Cerebellar cortex (tissue), 1 donor: ENCODE measurements around the gene N4BP2L2.

Source experiments
- DNase-seq: peaks from one replicate; pipeline ENCODE4 v3.0.0-alpha.2; 2015; ENCODE audit warnings: low spot score

N4BP2L2 gene

GRCh38 chr13:32426191-32426989 lies 112.2 kb downstream of the N4BP2L2 start:
- DNase-seq, result peak; percentile 50

- no peak for DNase-seq
Observed at GRCh38 chr13:32425158-32425557, 113.4 kb downstream of the N4BP2L2 start.

GRCh38 chr13:32423592-32423991 lies 115.0 kb downstream of the N4BP2L2 start:
- no peak for DNase-seq

- no peak for DNase-seq
Observed at GRCh38 chr13:32419862-32420261, 118.7 kb downstream of the N4BP2L2 start.

- DNase-seq, result no peak
Observed at GRCh38 chr13:32417995-32418394, 120.6 kb downstream of the N4BP2L2 start.

- no peak for DNase-seq
Observed at GRCh38 chr13:32415019-32415418, 123.6 kb downstream of the N4BP2L2 start.

- no peak for DNase-seq
Observed at GRCh38 chr13:32414580-32414979, 124.0 kb downstream of the N4BP2L2 start.

GRCh38 chr13:32413284-32413683 lies 125.3 kb downstream of the N4BP2L2 start:
- no peak for DNase-seq

- DNase-seq, result no peak
Observed at GRCh38 chr13:32409561-32410421, 128.8 kb downstream of the N4BP2L2 start.

- DNase-seq, result no peak
Observed at GRCh38 chr13:32409001-32409313, 129.6 kb downstream of the N4BP2L2 start.

- DNase-seq, result no peak
Observed at GRCh38 chr13:32408296-32409000, 130.1 kb downstream of the N4BP2L2 start.

GRCh38 chr13:32407854-32408253 lies 130.7 kb downstream of the N4BP2L2 start:
- DNase-seq, result no peak

GRCh38 chr13:32403108-32403507 lies 135.5 kb downstream of the N4BP2L2 start:
- no peak for DNase-seq

- DNase-seq, result no peak
Observed at GRCh38 chr13:32391101-32391619, 147.4 kb downstream of the N4BP2L2 start.

- no peak for DNase-seq
Observed at GRCh38 chr13:32390484-32390883, 148.1 kb downstream of the N4BP2L2 start.

- DNase-seq, result no peak
Observed at GRCh38 chr13:32390048-32390447, 148.5 kb downstream of the N4BP2L2 start.

- no peak for DNase-seq
Observed at GRCh38 chr13:32385410-32385809, 153.2 kb downstream of the N4BP2L2 start.

GRCh38 chr13:32384702-32385101 lies 153.9 kb downstream of the N4BP2L2 start:
- DNase-seq, result no peak

GRCh38 chr13:32383836-32384618 lies 154.6 kb downstream of the N4BP2L2 start:
- no peak for DNase-seq
